KMS-11 (cell line): ENCODE results near the gene EPHB1.

Source experiments
- H2AFZ ChIP-seq: fragments of 200-600 bp; sonication (generic); 2 replicates; pipeline ENCODE4 v1.6.1; 2016; ENCODE audit warnings: antibody characterized with exemption, mixed run types, low read depth
- H3K27ac ChIP-seq: fragments of 200-600 bp; sonication (generic); 2 replicates; pipeline ENCODE4 v1.6.1; 2016; ENCODE audit warnings: mild to moderate bottlenecking, mixed run types
- H3K27me3 ChIP-seq: fragments of 200-600 bp; sonication (generic); 2 replicates; pipeline ENCODE4 v1.6.1; 2017; ENCODE audit warnings: mild to moderate bottlenecking, low read depth, mixed run types, moderate library complexity; ENCODE audit not compliant: insufficient read depth
- H3K36me3 ChIP-seq: fragments of 200-600 bp; sonication (generic); 2 replicates; pipeline ENCODE4 v1.6.1; 2017; ENCODE audit warnings: mild to moderate bottlenecking, mixed run types; ENCODE audit not compliant: insufficient read depth
- H3K4me1 ChIP-seq: fragments of 200-600 bp; sonication (generic); 2 replicates; pipeline ENCODE4 v1.6.1; 2016; ENCODE audit warnings: mild to moderate bottlenecking, low read depth, mixed run types; ENCODE audit not compliant: poor library complexity, severe bottlenecking
- H3K4me2 ChIP-seq: fragments of 200-600 bp; sonication (generic); 2 replicates; pipeline ENCODE4 v1.7.0; 2016; ENCODE audit warnings: mild to moderate bottlenecking, mixed run types
- H3K4me3 ChIP-seq: fragments of 200-600 bp; sonication (generic); IDR thresholded peaks from 2 replicates; pipeline ENCODE4 v1.6.1; 2017; ENCODE audit warnings: low read depth, low read length, mixed read lengths; ENCODE audit not compliant: insufficient read depth
- H3K79me2 ChIP-seq: fragments of 200-600 bp; sonication (generic); 2 replicates; pipeline ENCODE4 v1.6.1; 2016; ENCODE audit warnings: low read depth, mixed run types; ENCODE audit not compliant: insufficient read depth
- H3K9ac ChIP-seq: fragments of 200-600 bp; sonication (generic); 2 replicates; pipeline ENCODE4 v1.6.1; 2016; ENCODE audit warnings: mild to moderate bottlenecking, mixed run types
- H4K20me1 ChIP-seq: fragments of 200-600 bp; sonication (generic); 2 replicates; pipeline ENCODE4 v1.6.1; 2016; ENCODE audit warnings: mild to moderate bottlenecking, mixed run types; ENCODE audit not compliant: insufficient read depth
- TF ChIP-seq, protein P1 (sequence below): fragments of 200-600 bp; sonication (generic); conservative IDR thresholded peaks from 2 replicates; pipeline ENCODE4 v1.6.1; 2017; ENCODE audit warnings: low read depth, mild to moderate bottlenecking, antibody characterized with exemption, low read length, moderate library complexity, mixed read lengths

Gene EPHB1

DNA sequence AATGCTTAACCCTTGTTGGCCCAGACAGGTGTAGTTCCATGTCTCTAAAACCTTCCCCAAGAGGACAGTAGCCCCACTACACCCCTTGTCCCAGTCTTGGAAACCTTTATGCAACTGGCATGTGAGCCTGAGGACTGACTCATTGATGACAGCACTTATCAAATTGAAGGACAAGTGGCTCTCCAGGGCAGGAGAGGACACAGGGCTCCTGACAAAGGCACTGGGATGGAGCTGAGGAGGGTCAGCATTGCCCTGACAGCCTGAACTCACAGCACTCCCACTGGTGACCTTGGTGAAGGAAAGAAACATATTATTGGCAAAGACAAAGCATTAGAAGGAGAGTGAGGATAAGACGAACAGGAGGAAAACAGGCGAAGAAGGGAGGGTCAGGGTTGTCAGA, 139.9 kb downstream of the EPHB1 start:
- Histone ChIP-seq H3K79me2 (no peaks in the 10 kb centered on the region), H3K4me1 (no peaks in the 10 kb centered on the region)

DNA sequence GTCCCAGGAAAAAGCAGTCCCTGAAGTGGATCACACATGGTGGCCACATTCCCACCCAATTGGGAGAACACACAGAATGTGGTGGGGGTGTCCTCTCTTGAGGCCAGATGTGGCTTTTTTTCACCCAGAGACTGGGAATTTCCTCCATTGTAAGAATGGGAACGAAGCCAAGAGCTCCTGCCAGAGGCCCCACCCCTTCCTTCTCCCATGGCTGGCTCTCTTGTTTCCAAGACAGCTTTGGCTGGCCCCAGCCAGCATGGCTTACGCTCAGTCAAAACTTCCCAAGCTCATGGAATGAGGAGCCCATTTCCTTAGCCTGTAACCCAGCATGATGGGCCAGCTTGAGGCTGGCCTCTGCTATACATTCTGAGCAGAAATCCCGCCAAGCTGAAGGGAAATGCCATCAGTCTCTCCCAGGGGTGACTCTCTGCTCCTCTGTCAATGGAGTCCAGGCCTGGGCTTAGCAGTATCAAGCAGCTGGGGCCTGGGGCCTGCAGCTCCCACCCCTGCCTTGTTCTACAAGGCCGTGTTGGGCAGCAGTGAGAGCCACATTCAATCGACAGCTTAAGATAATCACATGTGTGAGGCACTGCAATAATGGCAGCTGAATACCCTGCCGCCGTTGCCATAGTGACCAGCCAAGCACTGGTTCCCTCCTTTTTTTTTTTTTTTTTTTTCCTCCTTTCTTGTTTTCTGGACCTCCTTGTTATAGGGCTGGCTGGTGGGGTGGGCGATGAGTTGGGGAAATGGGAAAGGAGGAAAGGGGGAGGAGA, 142.4 kb downstream of the EPHB1 start:
- H2AFZ ChIP-seq = no peak overlapping the region
- H4K20me1 ChIP-seq = no peaks in the 10 kb centered on the region
- H3K4me3 ChIP-seq = no peak overlapping the region
- no peak overlapping the region for H3K9ac ChIP-seq
- H3K4me1 ChIP-seq = no peaks in the 10 kb centered on the region
- H3K36me3 ChIP-seq = no peaks in the 10 kb centered on the region
- no peaks in the 10 kb centered on the region for H3K79me2 ChIP-seq
- H3K4me2 ChIP-seq = no peak overlapping the region
- TF ChIP-seq, protein P1, sequence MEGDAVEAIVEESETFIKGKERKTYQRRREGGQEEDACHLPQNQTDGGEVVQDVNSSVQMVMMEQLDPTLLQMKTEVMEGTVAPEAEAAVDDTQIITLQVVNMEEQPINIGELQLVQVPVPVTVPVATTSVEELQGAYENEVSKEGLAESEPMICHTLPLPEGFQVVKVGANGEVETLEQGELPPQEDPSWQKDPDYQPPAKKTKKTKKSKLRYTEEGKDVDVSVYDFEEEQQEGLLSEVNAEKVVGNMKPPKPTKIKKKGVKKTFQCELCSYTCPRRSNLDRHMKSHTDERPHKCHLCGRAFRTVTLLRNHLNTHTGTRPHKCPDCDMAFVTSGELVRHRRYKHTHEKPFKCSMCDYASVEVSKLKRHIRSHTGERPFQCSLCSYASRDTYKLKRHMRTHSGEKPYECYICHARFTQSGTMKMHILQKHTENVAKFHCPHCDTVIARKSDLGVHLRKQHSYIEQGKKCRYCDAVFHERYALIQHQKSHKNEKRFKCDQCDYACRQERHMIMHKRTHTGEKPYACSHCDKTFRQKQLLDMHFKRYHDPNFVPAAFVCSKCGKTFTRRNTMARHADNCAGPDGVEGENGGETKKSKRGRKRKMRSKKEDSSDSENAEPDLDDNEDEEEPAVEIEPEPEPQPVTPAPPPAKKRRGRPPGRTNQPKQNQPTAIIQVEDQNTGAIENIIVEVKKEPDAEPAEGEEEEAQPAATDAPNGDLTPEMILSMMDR = no peak
- H3K27ac ChIP-seq = no peak overlapping the region
- H3K27me3 ChIP-seq = no peaks in the 10 kb centered on the region

More for the DNA sequence above, 139.9 kb downstream of the EPHB1 start:
- no peaks in the 10 kb centered on the region for H4K20me1 ChIP-seq
- H3K4me3 ChIP-seq = no peak overlapping the region
- no peaks in the 10 kb centered on the region for H3K27me3 ChIP-seq
- H3K4me2 ChIP-seq = no peak overlapping the region
- no peak overlapping the region for H3K9ac ChIP-seq
- no peak overlapping the region for H3K27ac ChIP-seq
- H3K36me3 ChIP-seq = no peaks in the 10 kb centered on the region
- H2AFZ ChIP-seq = no peak overlapping the region
- TF ChIP-seq, protein P1 = no peak

DNA sequence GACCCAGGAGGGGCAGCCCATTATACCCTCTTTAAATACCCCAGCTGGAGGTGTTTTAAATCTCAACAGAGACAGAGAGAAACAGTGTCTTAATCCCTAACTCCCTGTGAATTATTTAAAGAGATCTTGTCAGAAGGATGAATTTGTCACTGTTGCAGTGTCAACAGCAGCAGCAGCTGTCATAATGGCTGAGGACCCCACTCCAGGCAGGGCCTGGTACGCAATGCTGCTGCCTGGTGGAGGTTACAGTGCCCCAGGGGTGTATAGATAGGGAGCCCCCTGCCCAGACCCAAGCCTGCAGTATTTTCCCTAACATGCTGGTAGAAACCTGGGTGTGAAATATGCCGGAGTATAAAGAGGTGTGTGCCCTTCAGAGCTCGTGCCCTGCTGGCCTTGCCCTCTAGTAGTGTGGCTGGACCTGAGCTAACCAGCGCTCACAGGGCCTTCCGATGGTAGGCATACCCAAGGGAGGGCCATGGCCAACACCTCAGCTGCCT, 143.0 kb downstream of the EPHB1 start:
- H3K27ac ChIP-seq = no peak overlapping the region
- H3K4me2 ChIP-seq = no peak overlapping the region
- H3K4me3 ChIP-seq = no peak overlapping the region
- no peak overlapping the region for H3K9ac ChIP-seq
- H3K79me2 ChIP-seq = no peaks in the 10 kb centered on the region
- H3K4me1 ChIP-seq = no peaks in the 10 kb centered on the region
- H2AFZ ChIP-seq = no peak overlapping the region
- H4K20me1 ChIP-seq = no peaks in the 10 kb centered on the region
- no peaks in the 10 kb centered on the region for H3K27me3 ChIP-seq
- no peaks in the 10 kb centered on the region for H3K36me3 ChIP-seq
- TF ChIP-seq, protein P1 = no peak

DNA sequence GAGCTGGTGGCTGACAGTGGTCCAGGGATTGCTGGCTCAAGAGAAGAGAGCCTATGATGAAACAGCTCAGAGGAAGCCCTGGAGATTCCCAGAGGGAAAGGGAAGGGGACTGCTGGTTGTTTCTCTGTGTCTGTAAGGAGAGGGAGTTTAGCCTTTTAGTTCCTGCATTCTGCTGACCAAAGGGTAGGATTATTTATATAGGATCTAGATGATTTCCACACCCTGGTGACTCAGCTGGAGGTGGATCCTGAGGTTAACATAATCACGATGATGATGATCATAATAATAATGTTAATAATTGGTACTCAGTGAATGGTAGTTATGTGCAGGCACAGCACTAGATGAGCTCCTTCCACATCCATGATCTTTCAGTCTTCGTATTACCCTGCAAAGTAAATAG, 144.9 kb downstream of the EPHB1 start:
- Histone ChIP-seq H3K4me2 (no peak overlapping the region), H2AFZ (no peak overlapping the region), H3K4me1 (no peaks in the 10 kb centered on the region), H3K27ac (no peak overlapping the region), H4K20me1 (no peaks in the 10 kb centered on the region), H3K79me2 (no peaks in the 10 kb centered on the region), H3K36me3 (no peaks in the 10 kb centered on the region), H3K27me3 (no peaks in the 10 kb centered on the region), H3K9ac (no peak overlapping the region), H3K4me3 (no peak overlapping the region)
- TF ChIP-seq, protein P1 = no peak
